ENCODE results near the gene FHL3.

FHL3 gene

GRCh38 chr1:38026592-38027200 lies 21.4 kb upstream of the FHL3 start:
- no peak for DNase-seq (ENCODE audit: low spot score)
- Histone ChIP-seq H3K27ac (no peak overlapping the region), H3K4me3 (no peak overlapping the region)
- TF ChIP-seq CTCF (IDR thresholded peaks at IDR 0.05) = no peak

- H3K4me3 ChIP-seq = no peak overlapping the region
- no peak overlapping the region for H3K27ac ChIP-seq
- DNase-seq (ENCODE audit: low spot score) = no peak
- TF ChIP-seq CTCF (IDR thresholded peaks at IDR 0.05) = no peak
These were observed 20.4 kb upstream of the FHL3 start for GRCh38 chr1:38025664-38026063.

- H3K27ac ChIP-seq = no peak overlapping the region
- DNase-seq (ENCODE audit: low spot score) = no peak
- no peak overlapping the region for H3K4me3 ChIP-seq
- TF ChIP-seq CTCF (IDR thresholded peaks at IDR 0.05) = no peak
These were observed 19.9 kb upstream of the FHL3 start for GRCh38 chr1:38025233-38025632.

- H3K4me3 ChIP-seq = no peak overlapping the region
- no peak for DNase-seq (ENCODE audit: low spot score)
- no peak for TF ChIP-seq CTCF (IDR thresholded peaks at IDR 0.05)
- H3K27ac ChIP-seq = no peak overlapping the region
These were observed 17.5 kb upstream of the FHL3 start for GRCh38 chr1:38022810-38023209.

GRCh38 chr1:38021969-38022368 lies 16.7 kb upstream of the FHL3 start:
- H3K27ac ChIP-seq = no peak overlapping the region
- no peak for TF ChIP-seq CTCF (IDR thresholded peaks at IDR 0.05)

GRCh38 chr1:38020396-38020795 lies 15.1 kb upstream of the FHL3 start:
- DNase-seq (ENCODE audit: low spot score) = no peak
- TF ChIP-seq CTCF (IDR thresholded peaks at IDR 0.05) = no peak
- Histone ChIP-seq H3K4me3 (no peak overlapping the region), H3K27ac (no peak overlapping the region)

More at GRCh38 chr1:38021969-38022368, 16.7 kb upstream of the FHL3 start:
- H3K4me3 ChIP-seq = no peak overlapping the region
- DNase-seq (ENCODE audit: low spot score) = no peak

- H3K27ac ChIP-seq = no peak overlapping the region
- no peak for DNase-seq (ENCODE audit: low spot score)
- peak; percentile 14 for TF ChIP-seq CTCF (IDR thresholded peaks at IDR 0.05)
These were observed 13.6 kb upstream of the FHL3 start for GRCh38 chr1:38018864-38019343.

More at GRCh38 chr1:38018864-38019343, 13.6 kb upstream of the FHL3 start:
- no peak overlapping the region for H3K4me3 ChIP-seq
